COLO668 (cell line): Measurements from ENCODE around the gene RASGRF2.

Experiments used
- DNase-seq: peaks from one replicate; lab custom pipeline; 2025; ENCODE audit not compliant: unreplicated experiment; lab: John Stamatoyannopoulos, UW

The RASGRF2 gene

DNA sequence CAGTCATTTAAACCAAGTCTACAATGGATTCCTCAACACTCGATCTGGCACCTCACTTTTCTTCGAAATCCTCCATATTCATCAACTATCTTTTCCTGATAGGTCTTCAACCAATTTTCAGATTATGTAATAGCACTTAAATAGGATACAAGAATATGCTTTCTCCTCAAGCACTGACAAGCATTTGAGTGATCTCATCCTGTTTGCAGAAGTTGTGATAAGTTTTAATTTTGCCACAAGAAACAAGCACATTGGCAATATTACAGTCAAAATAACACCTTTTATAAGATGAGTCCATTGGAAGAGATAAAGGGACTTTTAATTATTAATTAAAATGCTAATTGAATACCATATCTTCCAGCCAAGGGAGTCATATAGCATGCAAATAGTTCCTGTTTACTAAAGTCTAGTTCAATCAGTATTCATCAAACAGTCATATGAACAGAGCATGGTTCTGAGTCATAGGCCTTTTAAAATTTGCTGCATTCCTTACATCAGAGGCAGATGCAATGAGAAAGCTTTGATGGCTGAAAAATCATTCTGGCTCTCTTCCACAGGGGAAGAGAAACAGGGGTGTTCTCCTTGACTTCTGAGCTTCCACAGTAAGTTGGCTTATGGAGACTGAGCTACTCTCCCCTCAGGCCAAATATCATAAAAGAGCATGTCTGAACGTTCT is 308.5 kb downstream of the RASGRF2 start:
- no peak for DNase-seq

- DNase-seq = no peak
Observed at GRCh38 chr5:81269751-81270393, 309.7 kb downstream of the RASGRF2 start.

DNA sequence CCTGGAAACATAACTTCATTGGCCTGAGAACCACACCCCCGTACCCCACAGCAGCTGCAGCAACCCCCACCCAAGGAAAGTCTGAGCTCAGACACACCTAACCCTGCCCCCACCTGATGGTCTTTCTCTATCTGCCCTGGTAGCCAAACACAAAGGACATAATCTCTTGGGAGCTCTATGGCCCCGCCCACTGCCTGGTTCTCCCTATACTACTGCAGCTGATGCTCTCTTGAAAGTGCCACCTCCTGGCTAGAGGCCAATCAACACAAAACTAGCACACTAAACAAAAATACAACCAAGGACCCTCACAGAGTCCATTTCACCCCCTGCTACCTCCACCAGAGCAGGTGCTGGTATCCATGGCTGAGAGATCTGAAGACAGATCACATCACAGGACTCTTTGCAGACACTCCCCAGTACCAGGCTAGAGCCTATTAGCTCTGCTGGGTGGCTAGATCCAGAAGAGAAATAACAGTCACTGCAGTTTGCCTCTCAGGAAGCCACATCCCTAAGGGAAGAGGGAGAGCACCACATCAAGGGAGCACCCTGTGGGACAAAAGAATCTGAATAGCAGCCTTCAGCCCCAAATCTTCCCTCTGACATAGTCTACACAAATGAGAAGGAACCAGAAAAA is 310.3 kb downstream of the RASGRF2 start:
- peak; percentile 29 for DNase-seq
